Activated CD4-positive, alpha-beta T cell treated with anti-CD3 and anti-CD28 coated beads for 36 hours (primary cell): Measurements from ENCODE around the gene STARD9. TPM values are rescaled to one million over a fixed set of nuclear protein-coding genes. Genes with fewer than 3 reads are reported as not detected.

Source experiments
- ATAC-seq: fragments of 200-7000 bp; cut with Tn5 transposase; one replicate; pipeline ENCODE4 v1.10.0; 2021; ENCODE audit warnings: mild to moderate bottlenecking, moderate library complexity
- CTCF ChIA-PET: fragments of 350-600 bp; sonication (Branson Sonifier 250); formaldehyde crosslinking; loops from one replicate; lab custom pipeline; 2021; ENCODE audit warnings: antibody characterized with exemption; lab: Charles Lee
- POLR2A ChIA-PET: fragments of 350-600 bp; sonication (Branson Sonifier 250); formaldehyde crosslinking; loops from one replicate; lab custom pipeline; 2021; ENCODE audit warnings: antibody characterized with exemption, inconsistent platforms; lab: Charles Lee
- DNase-seq: peaks from one replicate; pipeline ENCODE4 v3.0.0-alpha.2; 2020
- H3K27ac Mint-ChIP-seq: one replicate; pipeline ENCODE4 v1.8.0; 2021; ENCODE audit warnings: mixed read lengths
- H3K27me3 Mint-ChIP-seq: one replicate; pipeline ENCODE4 v1.8.0; 2021; ENCODE audit warnings: mixed read lengths
- H3K36me3 Mint-ChIP-seq: one replicate; pipeline ENCODE4 v1.8.0; 2021; ENCODE audit warnings: low read depth, mixed read lengths
- H3K4me1 Mint-ChIP-seq: one replicate; pipeline ENCODE4 v1.8.0; 2021; ENCODE audit warnings: mixed read lengths
- H3K4me3 Mint-ChIP-seq: one replicate; pipeline ENCODE4 v1.8.0; 2021; ENCODE audit warnings: mild to moderate bottlenecking, moderate library complexity, mixed read lengths
- H3K9me3 Mint-ChIP-seq: one replicate; pipeline ENCODE4 v1.8.0; 2021; ENCODE audit warnings: low read depth, mixed read lengths
- intact Hi-C, 2 experiments: fragments of 100-400 bp; cut with DNase I in 1 of 2; cut with micrococcal nuclease in 1 of 2; formaldehyde crosslinking; loops; one replicate each; pipeline versions ENCODE4 v1.14.2 to v1.15.1; 2022 to 2024; cut with DNase I, micrococcal nuclease
- total RNA-seq, 2 experiments: library from RNA; stranded (reverse); gene quantifications; one replicate each; pipeline ENCODE4 v1.2.3, GENCODE V29; 2021

STARD9 gene
- total RNA-seq, result 1 to 10 TPM; 4.0 to 4.1 TPM

- intact Hi-C loops, result loop anchor here (1.0 to 10.0 kb wide), 19 partner anchors 27 to 1458 kb away; partner anchors contain the start of genes CDAN1 (in 2 of the 2), GANC (in 2 of the 2), HAUS2 (in 2 of the 2) and LRRC57 (in 2 of the 2)
- H3K27ac Mint-ChIP-seq, result peak within 1 kb of the TSS; percentile 76
These were observed at the start of gene STARD9 for GRCh38 chr15:42575188-42576039. TSS of gene STARD9 (plus strand) at chr15:42575606. CDS start at chr15:42575716, 110 bp downstream.

GRCh38 chr15:42528970-42529369 lies 46.4 kb upstream of the STARD9 start:
- H3K9me3 Mint-ChIP-seq, result no peaks in the 10 kb centered on the region
- H3K4me3 Mint-ChIP-seq, result no peak overlapping the region
- peaks cover 20% of the 10 kb centered on the region for H3K36me3 Mint-ChIP-seq
- POLR2A ChIA-PET, result no interaction called here
- H3K4me1 Mint-ChIP-seq, result peaks cover 4% of the 10 kb centered on the region
- CTCF ChIA-PET, result no interaction called here
- DNase-seq (no peak), ATAC-seq (no peak)
- intact Hi-C loops, result no loop called here
- H3K27ac Mint-ChIP-seq, result no peak overlapping the region
- no peaks in the 10 kb centered on the region for H3K27me3 Mint-ChIP-seq

More at GRCh38 chr15:42575188-42576039, at the start of gene STARD9:
- ATAC-seq, result peak; percentile 92
- POLR2A ChIA-PET, result interaction anchor here (0.6 to 1.5 kb wide), 8 partner anchors 46 to 1853 kb away, joined by 3 to 6 read pairs (median 3); partner anchors contain the start of gene ZNF106
- Mint-ChIP-seq H3K4me1 (peaks cover 18% of the 10 kb centered on the region), H3K9me3 (no peaks in the 10 kb centered on the region), H3K36me3 (no peaks in the 10 kb centered on the region), H3K27me3 (peaks cover 21% of the 10 kb centered on the region), H3K4me3 (peak within 1 kb of the TSS; percentile 86)
- peak; percentile 97 for DNase-seq
- CTCF ChIA-PET, result interaction anchor here (0.9 kb wide), 1 partner anchor 13 kb away, joined by 3 read pairs; no protein-coding TSS in a partner anchor

GRCh38 chr15:42533246-42533645 lies 42.2 kb upstream of the STARD9 start:
- POLR2A ChIA-PET, result no interaction called here
- DNase-seq (no peak), ATAC-seq (no peak)
- Mint-ChIP-seq H3K36me3 (peaks cover 21% of the 10 kb centered on the region), H3K9me3 (no peaks in the 10 kb centered on the region), H3K4me3 (no peak overlapping the region), H3K4me1 (peaks cover 4% of the 10 kb centered on the region), H3K27ac (no peak overlapping the region), H3K27me3 (no peaks in the 10 kb centered on the region)
- CTCF ChIA-PET, result interaction anchor here (0.6 to 1.3 kb wide), 3 partner anchors 12 to 872 kb away, joined by 3 read pairs; no protein-coding TSS in a partner anchor
- intact Hi-C loops, result no loop called here

GRCh38 chr15:42544853-42545629 lies 30.4 kb upstream of the STARD9 start:
- Mint-ChIP-seq H3K27me3 (no peaks in the 10 kb centered on the region), H3K9me3 (no peaks in the 10 kb centered on the region), H3K27ac (no peak overlapping the region), H3K36me3 (peaks cover 30% of the 10 kb centered on the region), H3K4me1 (peaks cover 35% of the 10 kb centered on the region), H3K4me3 (no peak overlapping the region)
- ATAC-seq (no peak), DNase-seq (no peak)
- POLR2A ChIA-PET, result no interaction called here
- intact Hi-C loops, result loop anchor here in 1 of 2 experiments (10.0 kb wide), 1 partner anchor 380 kb away; the partner anchor contains the start of gene TTBK2
- CTCF ChIA-PET, result interaction anchor here (0.7 to 1.3 kb wide), 4 partner anchors 12 to 159 kb away, joined by 3 read pairs; no protein-coding TSS in a partner anchor

- CTCF ChIA-PET, result interaction anchor here (1.0 to 1.7 kb wide), 3 partner anchors 9 to 57 kb away, joined by 3 to 6 read pairs (median 4); partner anchors contain the start of gene ZNF106
- POLR2A ChIA-PET, result no interaction called here
- ATAC-seq, result no peak
These were observed 27.5 kb upstream of the STARD9 start for GRCh38 chr15:42547918-42548248.

GRCh38 chr15:42548249-42549031 lies 27.0 kb upstream of the STARD9 start, which contains the start of the genes HAUS2 and LRRC57:
TSS of gene HAUS2 (plus strand) at chr15:42548838. CDS start at chr15:42548873, 35 bp downstream.
TSS of gene LRRC57 (minus strand) at chr15:42548793. CDS start at chr15:42548434, 359 bp downstream.
- intact Hi-C loops, result loop anchor here (1.0 to 10.0 kb wide), 8 partner anchors 27 to 376 kb away; partner anchors contain the start of genes STARD9 (in 2 of the 2), ZNF106 (in 2 of the 2), GANC (in 1 of the 2) and SNAP23 (in 1 of the 2)
- POLR2A ChIA-PET, result no interaction called here
- no peaks in the 10 kb centered on the region for H3K9me3 Mint-ChIP-seq
- CTCF ChIA-PET, result interaction anchor here (1.0 to 1.7 kb wide), 4 partner anchors 9 to 269 kb away, joined by 3 to 6 read pairs (median 4); partner anchors contain the start of gene ZNF106
- H3K27me3 Mint-ChIP-seq, result no peaks in the 10 kb centered on the region
- peak; percentile 89 for ATAC-seq
- H3K36me3 Mint-ChIP-seq, result peaks cover 23% of the 10 kb centered on the region
- peak within 1 kb of the TSS; percentile 96 for H3K27ac Mint-ChIP-seq
- peaks cover 51% of the 10 kb centered on the region for H3K4me1 Mint-ChIP-seq
- peak within 1 kb of the TSS; percentile 96 for H3K4me3 Mint-ChIP-seq
- peak; percentile 93 for DNase-seq

More at GRCh38 chr15:42547918-42548248, 27.5 kb upstream of the STARD9 start:
- Mint-ChIP-seq H3K9me3 (no peaks in the 10 kb centered on the region), H3K27me3 (no peaks in the 10 kb centered on the region), H3K36me3 (peaks cover 23% of the 10 kb centered on the region), H3K4me1 (peaks cover 50% of the 10 kb centered on the region), H3K27ac (peak overlapping the region; percentile 96), H3K4me3 (peak overlapping the region; percentile 96)
- intact Hi-C loops, result loop anchor here (1.0 to 10.0 kb wide), 8 partner anchors 27 to 377 kb away; partner anchors contain the start of genes STARD9 (in 2 of the 2), ZNF106 (in 2 of the 2), GANC (in 1 of the 2) and SNAP23 (in 1 of the 2)
- no peak for DNase-seq

- ATAC-seq, result peak; percentile 45
- peaks cover 57% of the 10 kb centered on the region for H3K4me1 Mint-ChIP-seq
- no peaks in the 10 kb centered on the region for H3K9me3 Mint-ChIP-seq
- peaks cover 22% of the 10 kb centered on the region for H3K36me3 Mint-ChIP-seq
- POLR2A ChIA-PET, result interaction anchor here (0.5 to 0.7 kb wide), 2 partner anchors 53 to 73 kb away, joined by 3 to 4 read pairs; no protein-coding TSS in a partner anchor
- no peak for DNase-seq
- H3K4me3 Mint-ChIP-seq, result peak overlapping the region; percentile 96
- peak overlapping the region; percentile 96 for H3K27ac Mint-ChIP-seq
- no peaks in the 10 kb centered on the region for H3K27me3 Mint-ChIP-seq
- CTCF ChIA-PET, result interaction anchor here (1.1 kb wide), 1 partner anchor 269 kb away, joined by 3 read pairs; no protein-coding TSS in a partner anchor
- intact Hi-C loops, result loop anchor here (2.0 to 10.0 kb wide), 4 partner anchors 58 to 376 kb away; partner anchors contain the start of genes GANC (in 1 of the 2), TMEM87A (in 1 of the 2), TTBK2 (in 1 of the 2) and ZNF106 (in 1 of the 2)
These were observed 26.3 kb upstream of the STARD9 start for GRCh38 chr15:42549032-42549491.

- DNase-seq (no peak), ATAC-seq (no peak)
- peak overlapping the region; percentile 55 for H3K27ac Mint-ChIP-seq
- CTCF ChIA-PET, result interaction anchor here (0.6 kb wide), 1 partner anchor 239 kb away, joined by 4 read pairs; no protein-coding TSS in a partner anchor
- POLR2A ChIA-PET, result interaction anchor here (0.5 to 0.7 kb wide), 2 partner anchors 54 to 74 kb away, joined by 3 to 4 read pairs; no protein-coding TSS in a partner anchor
- intact Hi-C loops, result loop anchor here (2.0 to 10.0 kb wide), 4 partner anchors 59 to 375 kb away; partner anchors contain the start of genes GANC (in 1 of the 2), TMEM87A (in 1 of the 2), TTBK2 (in 1 of the 2) and ZNF106 (in 1 of the 2)
- H3K4me1 Mint-ChIP-seq, result peaks cover 57% of the 10 kb centered on the region
- no peaks in the 10 kb centered on the region for H3K27me3 Mint-ChIP-seq
- H3K4me3 Mint-ChIP-seq, result peak overlapping the region; percentile 96
- H3K9me3 Mint-ChIP-seq, result no peaks in the 10 kb centered on the region
- peaks cover 21% of the 10 kb centered on the region for H3K36me3 Mint-ChIP-seq
These were observed 25.5 kb upstream of the STARD9 start for GRCh38 chr15:42549741-42550392.

- ChIA-PET POLR2A (no interaction called here), CTCF (interaction anchor here (0.6 to 1.4 kb wide), 3 partner anchors 14 to 470 kb away, joined by 3 to 4 read pairs (median 3); no protein-coding TSS in a partner anchor)
- no peaks in the 10 kb centered on the region for H3K27me3 Mint-ChIP-seq
- intact Hi-C loops, result no loop called here
- no peak overlapping the region for H3K27ac Mint-ChIP-seq
- H3K36me3 Mint-ChIP-seq, result peaks cover 16% of the 10 kb centered on the region
- no peak overlapping the region for H3K4me3 Mint-ChIP-seq
- no peak for DNase-seq
- peaks cover 28% of the 10 kb centered on the region for H3K4me1 Mint-ChIP-seq
- no peaks in the 10 kb centered on the region for H3K9me3 Mint-ChIP-seq
- no peak for ATAC-seq
These were observed 21.9 kb upstream of the STARD9 start for GRCh38 chr15:42553554-42553953.
